HG03025 (cell line): ENCODE measurements around the gene RCSD1.

Experiments
- ATAC-seq: cut with Tn5 transposase; IDR thresholded peaks from one replicate; pipeline ENCODE4 v1.9.1; 2021; ENCODE audit warnings: mild to moderate bottlenecking, moderate library complexity; ENCODE audit not compliant: unreplicated experiment, low FRiP score

RCSD1 gene

DNA sequence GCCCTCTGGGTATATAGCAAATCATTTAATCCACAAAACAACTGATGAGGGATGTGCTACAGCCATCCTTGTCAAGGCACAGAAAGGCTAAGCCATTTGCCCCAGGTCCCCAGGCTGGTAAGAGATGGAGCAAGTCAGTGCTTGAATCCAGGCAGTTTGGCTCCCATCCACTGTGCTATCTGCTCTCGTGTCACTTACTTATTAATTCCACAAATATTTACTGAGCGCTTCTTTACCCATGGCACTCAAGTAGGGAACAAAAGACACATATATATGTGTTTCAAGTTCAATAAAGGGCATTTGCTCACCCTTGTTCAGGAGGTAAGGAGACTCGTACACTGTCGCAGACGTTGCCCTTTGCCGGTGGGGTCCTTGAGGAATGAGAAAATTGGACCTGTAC lies 53.2 kb downstream of the RCSD1 start:
- no peak for ATAC-seq

DNA sequence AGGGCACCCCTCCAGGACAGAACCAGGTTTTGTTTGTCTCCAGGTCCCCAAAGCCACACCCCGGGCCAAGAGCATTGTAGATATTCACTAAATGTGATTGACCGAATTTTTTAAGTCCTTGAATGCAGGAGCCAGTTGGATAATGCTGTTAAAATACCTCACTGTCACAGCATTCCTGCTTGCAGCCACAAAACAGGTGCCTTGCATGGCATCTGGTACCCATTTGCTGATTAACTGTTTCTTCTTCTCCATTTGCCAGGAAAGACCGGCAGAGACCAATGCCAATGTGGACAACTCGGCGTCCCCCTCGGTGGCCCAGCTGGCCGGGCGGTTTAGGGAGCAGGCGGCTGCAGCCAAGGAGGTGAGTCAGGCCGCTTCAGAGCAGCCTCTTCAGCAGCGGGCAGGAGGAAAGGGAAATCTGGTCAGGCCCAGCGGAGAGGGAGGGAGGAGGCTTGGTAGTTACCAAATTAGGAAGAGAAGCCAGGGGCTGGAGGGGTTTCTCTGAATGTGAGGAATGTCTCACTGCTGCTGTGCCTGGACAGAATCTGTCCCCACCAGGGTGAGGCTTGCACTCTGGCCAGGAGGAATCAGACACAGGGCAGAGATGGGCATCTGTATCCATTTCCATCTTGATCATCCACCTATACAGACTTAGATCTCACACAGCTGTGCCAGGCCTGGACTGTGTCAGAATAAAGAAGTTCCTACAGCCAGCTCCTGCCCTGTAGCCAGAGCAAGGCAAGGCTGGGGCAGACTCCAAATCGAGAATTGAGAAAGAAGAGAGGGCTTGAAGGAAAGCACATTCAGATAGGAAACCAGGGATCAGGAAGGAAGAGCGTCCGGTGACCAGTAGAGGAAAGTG lies 53.8 kb downstream of the RCSD1 start:
- ATAC-seq = no peak

DNA sequence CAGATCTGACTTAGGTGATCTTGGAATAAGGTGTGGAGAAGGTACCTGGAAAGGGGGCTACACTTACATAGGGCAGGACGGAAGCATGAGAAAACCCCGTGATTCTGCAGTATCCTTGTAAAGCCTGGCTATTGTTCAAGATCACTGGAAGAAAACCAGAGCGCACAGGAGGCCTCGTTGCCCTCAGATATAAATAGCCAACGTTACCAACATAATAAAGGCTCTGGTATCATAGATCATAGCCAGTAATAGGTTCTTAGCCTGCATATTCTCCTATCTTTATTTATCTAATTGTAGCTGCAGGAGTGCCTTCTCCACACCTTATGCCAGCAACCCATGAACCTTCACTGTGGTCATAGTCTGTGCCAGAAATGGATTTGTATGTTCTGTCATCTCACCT lies 55.8 kb downstream of the RCSD1 start:
- no peak for ATAC-seq

DNA sequence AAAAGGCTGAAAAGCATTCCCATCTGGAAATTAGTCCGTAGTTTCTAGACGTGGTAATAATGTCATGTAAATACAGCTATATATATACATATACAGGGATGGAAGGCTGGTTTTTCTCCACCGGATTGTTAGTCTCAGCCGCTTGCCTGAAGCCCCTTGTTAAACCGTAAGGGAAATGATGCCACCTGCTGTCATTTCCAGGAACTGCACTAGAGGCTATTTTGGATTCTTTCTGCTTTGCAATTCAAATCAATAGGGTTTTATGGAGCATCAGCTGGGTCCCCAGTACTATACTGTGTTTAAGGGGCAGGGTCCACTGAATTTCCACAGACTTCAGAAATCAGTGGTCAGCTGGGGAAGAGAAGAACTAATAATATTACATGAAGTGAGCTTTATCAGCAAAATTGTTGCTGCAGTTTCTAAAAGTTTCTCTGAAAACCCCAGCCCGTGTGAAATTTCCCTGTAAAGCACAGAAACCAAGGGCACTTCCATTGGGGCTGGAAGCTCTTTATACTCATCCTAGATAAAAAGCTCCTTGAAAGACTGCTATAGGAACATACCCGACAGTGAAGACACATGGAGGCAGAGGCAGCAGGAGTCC lies 58.0 kb downstream of the RCSD1 start:
- ATAC-seq = no peak

DNA sequence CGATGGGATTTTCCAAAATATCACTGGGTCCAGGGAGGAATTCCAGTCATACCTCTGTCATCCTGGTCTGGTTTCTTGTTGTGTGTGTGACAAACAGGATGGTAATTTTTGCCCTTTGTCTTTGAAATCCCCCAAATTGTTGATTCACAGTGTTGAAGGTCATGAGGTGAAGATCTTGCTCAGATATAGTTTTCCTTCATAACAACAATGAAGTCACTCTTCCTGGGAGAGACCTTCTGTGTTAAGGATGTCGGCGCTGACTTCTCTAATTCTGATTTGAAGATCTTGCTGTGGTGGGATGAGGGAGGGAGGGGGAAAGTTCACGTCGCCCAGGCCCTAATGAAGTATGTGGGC lies 59.5 kb downstream of the RCSD1 start:
- ATAC-seq = no peak

DNA sequence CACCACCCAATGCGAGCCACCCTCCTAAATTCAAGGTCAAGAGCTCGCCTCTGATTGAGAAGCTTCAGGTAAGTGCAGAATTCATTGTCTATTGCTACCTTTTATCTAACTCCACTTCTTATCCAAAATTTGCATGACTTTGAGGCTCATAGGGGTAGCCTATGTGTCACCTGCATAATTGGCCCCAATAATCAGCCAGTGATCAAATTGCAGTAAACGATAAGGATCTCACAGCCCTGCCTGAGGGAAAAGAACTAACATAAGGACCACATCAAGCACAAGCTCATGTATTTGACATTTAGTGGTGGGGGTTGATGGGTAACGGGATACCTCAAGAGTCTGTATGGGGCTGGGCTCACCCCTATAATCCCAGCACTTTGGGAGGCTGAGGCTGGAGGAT lies 60.0 kb downstream of the RCSD1 start:
- no peak for ATAC-seq

DNA sequence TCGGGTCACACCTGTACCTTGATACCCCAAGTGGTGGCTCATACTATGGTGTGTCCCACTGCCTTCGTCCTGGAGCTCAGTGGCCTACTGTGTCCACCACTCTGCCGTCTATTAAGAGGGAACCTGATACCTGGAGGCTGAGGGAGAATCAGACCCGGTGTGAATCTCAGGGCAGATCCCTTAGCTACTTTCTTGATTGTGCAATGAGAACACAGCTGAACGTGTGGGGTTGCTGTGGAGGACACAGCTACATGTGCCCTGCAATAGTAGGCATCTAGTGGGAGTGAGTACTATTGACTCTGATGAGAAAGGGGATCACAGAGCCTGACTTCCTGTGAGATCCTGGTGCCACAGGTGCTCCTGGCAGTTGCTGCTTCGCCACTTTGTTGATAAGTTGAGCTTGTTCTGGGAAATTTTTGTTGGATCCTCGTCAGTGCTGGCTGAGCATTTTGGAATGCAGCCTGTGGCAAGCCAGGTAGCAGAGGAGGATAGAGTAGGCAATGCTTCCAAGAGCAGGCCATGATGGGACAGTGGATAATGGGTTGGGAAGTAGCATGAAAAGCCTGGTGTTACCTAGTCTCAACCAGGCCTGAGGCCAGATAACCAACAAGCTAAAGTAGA lies 63.5 kb downstream of the RCSD1 start:
- ATAC-seq = no peak

DNA sequence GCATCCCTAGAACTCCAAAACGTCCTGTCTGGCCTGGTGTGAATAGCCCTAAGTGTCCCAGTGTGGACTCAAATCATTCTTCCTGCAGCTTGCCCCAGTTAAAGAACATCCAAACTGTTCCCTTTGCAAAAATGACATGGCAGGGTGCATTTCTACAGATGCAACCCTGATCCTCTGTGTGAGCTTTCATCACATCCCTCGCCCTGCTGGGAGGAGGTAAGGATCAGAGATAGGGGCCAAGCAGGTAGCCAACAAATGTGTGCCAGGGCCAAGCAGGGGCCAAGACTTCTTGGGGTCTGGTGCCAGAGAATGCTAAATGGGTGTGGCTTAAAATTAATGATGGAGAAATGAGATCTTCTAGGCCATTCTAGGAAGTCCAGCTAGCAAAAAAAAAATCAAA lies 64.7 kb downstream of the RCSD1 start:
- ATAC-seq = no peak

DNA sequence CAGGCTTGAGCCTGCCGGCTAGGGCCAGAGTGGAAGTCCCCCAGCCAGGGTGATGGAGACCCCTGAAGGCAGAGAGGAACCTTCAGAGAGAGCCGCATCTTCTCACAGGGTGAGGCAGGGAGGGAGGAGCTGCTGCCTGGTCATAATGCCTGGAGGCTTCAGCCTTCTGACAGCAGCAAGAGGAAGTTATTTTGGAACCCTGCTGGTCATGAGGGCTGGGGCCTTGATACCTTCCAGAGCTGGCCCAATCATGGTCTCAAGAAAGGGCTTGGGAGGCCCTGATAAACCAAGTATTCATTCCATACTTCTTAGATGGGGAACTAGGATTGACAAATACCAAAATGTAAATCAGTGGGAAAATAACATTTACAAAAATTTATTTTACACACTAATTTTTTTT lies 65.1 kb downstream of the RCSD1 start:
- no peak for ATAC-seq

DNA sequence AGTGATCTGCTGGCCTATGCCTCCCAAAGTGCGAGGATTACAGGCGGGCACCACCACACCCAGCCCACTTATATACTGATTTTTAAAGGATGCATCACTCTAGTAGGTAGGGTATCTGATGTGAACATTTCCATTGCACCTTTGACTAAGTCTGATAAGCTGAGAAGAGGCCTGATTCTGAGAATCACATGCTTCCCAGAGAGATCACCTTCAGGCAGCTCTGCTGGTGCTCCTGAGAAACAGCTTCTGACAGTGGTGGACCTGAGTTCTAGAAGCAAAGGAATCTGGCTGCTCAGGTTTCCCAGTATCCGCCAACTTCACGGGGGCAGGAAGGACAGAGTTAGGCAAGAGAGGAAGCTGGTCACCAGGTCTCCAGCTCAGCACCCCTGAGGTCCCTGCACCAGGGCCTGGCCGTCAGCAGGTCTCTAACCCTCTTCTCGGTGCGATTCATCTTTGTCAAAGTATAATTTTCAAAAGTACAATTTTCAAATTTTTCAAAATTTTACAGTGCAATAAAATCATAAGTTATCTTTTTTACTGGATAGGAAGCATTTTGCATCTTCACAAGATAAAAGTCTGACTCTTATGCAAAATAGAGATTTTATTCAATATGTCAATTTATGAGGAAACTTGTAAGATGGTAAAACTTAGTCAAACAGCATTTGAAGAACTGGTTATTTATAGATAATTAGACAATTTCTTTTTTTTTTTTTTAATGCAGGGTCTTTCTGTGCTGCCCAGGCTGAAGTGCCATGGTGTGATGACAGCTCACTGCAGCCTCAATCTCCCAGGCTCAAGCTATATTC lies 65.9 kb downstream of the RCSD1 start:
- ATAC-seq = no peak

DNA sequence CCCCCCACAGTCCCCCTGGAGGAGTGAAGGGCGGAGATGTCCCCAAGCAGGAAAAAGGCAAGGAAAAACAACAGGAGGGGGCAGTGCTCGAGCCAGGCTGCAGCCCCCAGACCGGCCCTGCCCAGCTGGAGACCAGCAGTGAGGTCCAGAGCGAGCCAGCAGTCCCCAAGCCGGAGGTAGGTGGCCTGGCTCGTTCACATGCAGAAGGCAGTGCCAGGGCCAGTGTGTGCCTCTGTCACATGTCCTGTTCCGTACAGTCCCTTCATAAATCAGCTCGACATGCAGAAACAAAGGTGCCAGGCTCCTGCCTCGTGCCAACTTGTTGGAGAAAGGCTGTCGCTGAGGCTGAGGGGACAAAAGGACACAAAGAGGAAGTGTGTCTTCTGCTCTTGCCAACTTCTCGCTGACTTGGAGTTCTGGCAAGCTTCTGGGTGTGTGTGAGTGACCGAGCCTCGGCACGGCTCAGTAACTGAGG lies 67.7 kb downstream of the RCSD1 start:
- ATAC-seq = no peak

DNA sequence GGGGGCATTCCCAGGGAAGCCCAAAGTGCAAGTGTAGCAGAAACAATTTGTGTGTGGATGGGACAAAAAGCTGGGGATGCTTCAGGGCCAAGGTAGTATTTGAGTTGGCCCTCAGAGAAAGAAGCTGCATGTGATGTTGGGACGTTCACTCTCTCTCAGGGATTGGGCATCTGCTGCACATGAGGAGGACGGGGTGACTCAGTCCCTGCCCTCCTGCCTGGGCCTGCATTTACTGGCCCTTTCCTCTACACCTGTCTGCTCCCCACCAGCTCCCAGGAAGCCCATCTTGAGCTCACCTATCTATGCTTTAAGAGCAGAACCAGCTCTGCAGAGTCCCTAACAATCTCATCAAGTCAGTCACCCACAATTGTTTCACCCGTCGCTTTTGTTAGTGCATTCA lies 68.3 kb downstream of the RCSD1 start:
- no peak for ATAC-seq

DNA sequence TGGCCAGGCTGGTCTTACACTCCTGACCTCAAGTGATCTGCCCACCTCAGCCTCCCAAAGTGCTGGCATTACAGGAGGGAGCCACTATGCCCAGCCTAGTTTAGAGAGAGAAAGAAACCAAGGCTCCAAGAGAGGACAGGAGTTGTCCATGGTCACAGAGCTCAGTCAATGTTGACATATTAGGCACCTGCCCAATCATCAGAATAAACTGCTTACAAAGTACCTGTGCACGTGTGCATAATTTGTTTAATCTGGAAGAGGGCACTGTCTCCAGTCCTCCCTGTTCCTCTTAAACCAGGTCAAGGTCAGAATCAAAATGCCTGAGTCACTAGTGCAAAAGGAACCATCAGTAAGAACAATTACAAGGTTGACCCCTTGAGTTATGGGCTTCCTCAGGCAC lies 71.5 kb downstream of the RCSD1 start:
- no peak for ATAC-seq

DNA sequence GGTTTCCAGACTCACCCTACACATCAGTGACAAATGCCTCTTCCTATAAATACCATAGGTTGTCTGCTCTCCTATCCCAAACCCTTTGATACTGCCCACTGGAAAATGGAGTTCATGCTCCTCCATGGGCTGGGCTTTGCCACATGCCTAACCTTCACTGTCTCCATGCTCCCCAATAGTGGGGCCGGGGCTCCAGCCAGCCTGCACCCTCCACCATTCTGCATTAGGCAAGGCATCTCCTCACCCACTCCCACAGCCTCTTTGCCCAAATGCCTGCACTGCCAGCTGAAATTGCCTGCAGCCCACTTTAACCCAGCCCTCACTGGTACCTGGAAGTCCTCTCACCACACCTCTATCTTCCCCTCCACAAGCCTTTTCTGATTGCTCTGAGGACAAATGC lies 73.5 kb downstream of the RCSD1 start:
- ATAC-seq = no peak

DNA sequence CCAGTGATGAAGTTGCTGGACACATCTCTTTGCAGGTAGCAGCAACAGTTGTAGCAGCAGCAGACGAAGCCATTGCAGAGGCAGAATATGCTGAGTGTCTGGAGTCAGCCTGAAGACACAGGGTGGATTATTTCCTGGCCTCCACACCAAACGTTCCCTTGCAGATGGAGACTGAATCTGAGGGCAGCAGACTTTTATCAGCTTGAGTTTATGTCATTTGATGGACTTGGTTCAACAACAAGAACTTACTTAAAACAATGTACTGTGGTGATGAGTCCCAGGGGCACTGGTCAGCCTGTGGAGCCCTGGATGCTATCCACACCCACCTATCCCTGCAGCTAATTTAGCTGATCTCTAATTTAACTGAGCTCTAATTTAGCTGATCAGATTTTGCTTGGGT lies 74.7 kb downstream of the RCSD1 start:
- ATAC-seq = no peak

DNA sequence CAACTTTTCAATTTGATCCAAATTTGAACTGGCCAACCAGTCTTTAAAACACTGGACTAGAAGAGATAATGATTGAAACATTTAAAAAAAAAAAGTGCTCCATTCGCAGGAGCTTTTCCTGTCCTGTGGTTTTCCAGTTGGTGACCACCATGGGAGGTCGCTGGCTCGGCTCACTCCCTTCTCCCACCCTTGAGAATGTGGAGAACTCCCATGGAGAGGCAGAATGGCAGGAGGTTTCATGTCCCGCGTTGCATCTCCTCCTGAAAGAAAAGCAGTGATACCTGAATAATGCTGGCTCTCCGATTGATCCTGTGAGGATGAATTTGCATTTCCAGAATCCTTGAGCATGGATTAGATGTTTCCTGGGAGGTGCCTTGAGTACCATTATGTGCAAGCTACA lies 75.2 kb downstream of the RCSD1 start:
- no peak for ATAC-seq

DNA sequence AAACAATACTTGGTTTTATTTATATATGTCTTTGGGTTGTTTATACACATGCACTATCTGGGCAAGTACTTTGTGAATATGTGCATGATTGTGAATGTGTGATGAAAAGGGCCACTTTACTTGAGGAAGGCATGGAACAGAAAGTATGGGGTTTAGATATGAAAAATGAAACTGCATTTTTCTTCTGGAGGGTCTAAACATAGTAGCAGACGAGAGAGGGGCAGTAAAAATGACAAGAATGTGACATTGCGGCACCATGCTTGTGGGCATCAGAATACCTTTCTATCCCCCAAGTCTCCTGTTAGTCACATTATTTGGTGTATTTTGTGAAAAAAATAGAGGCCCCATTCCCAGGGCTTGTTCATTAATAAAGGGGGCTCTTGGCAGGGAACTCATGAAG lies 76.3 kb downstream of the RCSD1 start:
- ATAC-seq = no peak

DNA sequence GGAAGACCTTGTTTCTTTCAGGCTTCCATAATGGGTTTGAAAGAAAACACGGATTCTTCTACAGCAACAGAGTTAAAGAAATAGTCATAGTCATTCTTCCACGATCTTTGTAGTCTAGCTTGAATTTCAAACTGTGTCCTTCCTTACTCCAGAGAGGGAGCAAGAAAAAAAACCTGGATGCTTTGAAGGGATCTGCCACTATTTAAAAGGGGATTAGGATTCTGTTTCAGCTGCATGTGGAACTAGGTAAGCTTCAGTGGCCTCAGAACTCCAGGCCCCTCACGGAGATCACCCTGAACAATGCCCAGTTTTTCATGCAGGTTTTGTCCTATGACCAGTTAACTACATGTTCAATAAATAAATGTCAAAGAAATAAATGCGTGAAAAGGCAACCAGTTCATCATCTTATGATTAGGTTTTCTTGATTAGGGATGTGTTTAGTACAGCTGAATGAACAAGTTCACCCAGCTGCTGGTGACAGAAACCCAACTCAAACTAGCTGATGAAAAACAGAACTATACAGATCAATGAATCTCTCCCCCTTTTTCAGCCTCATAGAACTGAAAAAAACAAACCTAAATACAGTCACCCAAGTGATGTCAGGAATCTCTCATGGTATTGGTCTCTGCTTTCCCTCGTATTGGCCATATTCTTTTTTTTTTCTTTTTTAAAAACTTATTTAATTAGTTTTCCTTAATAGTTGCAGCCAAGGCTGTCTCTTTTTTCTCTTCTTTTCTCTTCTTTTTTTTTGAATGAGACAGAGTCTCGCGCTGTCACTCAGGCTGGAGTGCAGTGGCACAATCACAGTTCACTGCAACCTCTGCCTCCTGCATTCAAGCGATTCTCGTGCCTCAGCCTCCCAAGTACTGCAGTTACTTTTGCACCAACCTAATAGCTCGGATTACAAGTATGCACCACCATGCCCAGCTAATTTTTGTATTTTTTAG lies 77.2 kb downstream of the RCSD1 start:
- ATAC-seq = no peak

DNA sequence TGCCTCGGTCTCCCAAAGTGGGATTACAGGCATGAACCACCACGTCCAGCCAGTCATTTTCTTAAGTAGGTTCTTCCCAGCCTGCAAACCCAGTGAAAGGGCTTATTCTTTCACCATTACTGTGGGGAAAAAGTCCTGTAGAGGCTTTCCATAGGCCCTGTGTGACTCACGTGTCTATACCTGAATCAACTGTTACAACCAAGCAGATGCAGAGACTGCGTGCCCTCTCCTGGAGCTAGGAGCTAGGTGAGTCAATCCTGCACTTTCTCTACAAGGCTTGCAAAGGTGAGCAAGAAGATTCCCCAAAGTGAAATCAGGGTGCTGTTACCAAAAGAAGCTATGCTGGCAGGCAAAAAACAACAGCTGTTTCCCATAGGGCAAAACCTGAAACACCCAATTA lies 77.9 kb downstream of the RCSD1 start:
- no peak for ATAC-seq

DNA sequence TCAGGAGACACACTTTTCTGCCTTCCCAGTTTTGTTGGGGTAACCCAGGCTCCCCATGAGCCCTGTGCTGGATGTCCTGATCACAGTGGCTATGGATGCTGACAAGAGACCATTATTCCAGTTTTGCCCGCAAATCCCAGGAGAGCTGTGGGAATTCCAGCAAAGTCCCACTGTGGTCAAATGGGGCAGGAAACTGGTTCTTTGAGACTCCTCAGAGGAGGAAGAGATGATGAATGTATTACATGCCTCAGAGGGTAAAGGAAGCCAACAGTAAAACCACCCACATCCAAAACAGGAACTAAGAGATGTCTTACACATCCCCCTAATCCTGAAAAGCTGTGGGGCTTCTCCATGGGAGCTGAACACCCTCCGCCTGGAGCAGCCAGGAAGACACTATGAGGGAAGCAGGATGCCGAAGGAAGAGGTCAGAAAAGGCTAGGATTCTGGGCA lies 78.9 kb downstream of the RCSD1 start:
- ATAC-seq = no peak
